ENCODE results near the gene POLR2J. TPM values are rescaled to one million over a fixed set of nuclear protein-coding genes. Genes with fewer than 3 reads are reported as not detected.
"Not testable (repeated sequence)": the region's sequence is repeated elsewhere in the genome, so short reads cannot be mapped to it uniquely, and the experiment has no call there.

POLR2J gene
- total and polyA plus RNA-seq, 2 experiments from 2014 or later = 32.2 to 167 TPM

DNA sequence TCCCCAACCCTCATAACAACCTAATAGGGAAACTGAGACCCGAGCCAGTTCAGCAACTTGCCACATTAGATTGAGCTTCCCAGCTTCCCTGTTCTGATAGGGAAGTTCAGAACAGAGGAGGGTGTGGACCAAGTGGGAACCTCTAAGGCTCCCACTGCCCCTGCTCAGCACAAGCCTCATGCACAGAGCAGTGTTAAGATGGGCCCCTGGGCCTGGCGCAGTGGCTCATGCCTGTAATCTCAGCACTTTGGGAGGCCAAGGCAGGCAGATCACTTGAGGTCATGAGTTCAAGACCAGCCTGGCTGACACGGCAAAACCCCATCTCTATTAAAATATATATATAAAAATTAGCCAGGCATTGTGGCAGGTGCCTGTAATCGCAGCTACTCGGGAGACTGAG is 18.6 kb upstream of the POLR2J start:
- H3K9me2 ChIP-seq (ENCODE audit: insufficient read depth); H3K27ac ChIP-seq (ENCODE audit: low read depth); H3F3A ChIP-seq (replicated peaks; ENCODE audit: low read depth); H3K4me1 Mint-ChIP-seq; H3K4me3 ChIP-seq; H3K4me2 ChIP-seq; H3K27me3 Mint-ChIP-seq (ENCODE audit: insufficient read depth, low read depth, poor library complexity); H3K4me1 ChIP-seq (ENCODE audit: insufficient read depth); H3K27ac Mint-ChIP-seq; DNase-seq (ENCODE audit: low spot score); H3K4me3 Mint-ChIP-seq; H3K79me2 ChIP-seq (replicated peaks; ENCODE audit: insufficient read depth); ATAC-seq; H3K9me3 Mint-ChIP-seq; H2AFZ ChIP-seq; H3K36me3 ChIP-seq (ENCODE audit: insufficient read depth); H4K20me1 ChIP-seq (replicated peaks; ENCODE audit: insufficient read depth); H3K36me3 Mint-ChIP-seq (ENCODE audit: low read depth); H3K27me3 ChIP-seq (ENCODE audit: insufficient read depth): not testable (repeated sequence)

DNA sequence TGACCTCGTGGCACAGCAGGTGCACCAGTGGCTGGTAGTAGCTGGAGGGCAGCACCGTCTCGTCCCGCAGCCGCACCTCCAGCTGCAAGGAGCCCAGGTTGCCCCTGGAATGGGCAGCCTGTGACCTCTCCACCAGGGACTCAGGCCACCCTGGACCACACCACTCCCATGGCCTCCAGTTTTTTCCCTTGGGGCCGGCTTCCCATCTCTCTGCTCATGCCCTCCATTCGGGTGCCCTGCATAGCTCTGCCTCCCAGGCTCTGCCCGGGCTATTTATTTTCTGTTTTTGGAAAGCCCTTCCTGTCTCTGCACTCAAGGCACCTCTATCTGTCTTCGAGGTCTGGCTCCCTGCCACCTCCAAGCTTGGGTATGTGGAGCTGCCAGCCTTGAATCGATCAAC is 18.1 kb upstream of the POLR2J start:
- not testable (repeated sequence) for H3K27me3 ChIP-seq (ENCODE audit: insufficient read depth); H3K4me2 ChIP-seq; H3K36me3 Mint-ChIP-seq (ENCODE audit: low read depth); DNase-seq (ENCODE audit: low spot score); H3K4me1 ChIP-seq (ENCODE audit: insufficient read depth); H3K4me1 Mint-ChIP-seq; H3K4me3 ChIP-seq; H3F3A ChIP-seq (replicated peaks; ENCODE audit: low read depth); H3K9me2 ChIP-seq (ENCODE audit: insufficient read depth); H2AFZ ChIP-seq; H3K27me3 Mint-ChIP-seq (ENCODE audit: insufficient read depth, low read depth, poor library complexity); H4K20me1 ChIP-seq (replicated peaks; ENCODE audit: insufficient read depth); H3K27ac ChIP-seq (ENCODE audit: low read depth); H3K27ac Mint-ChIP-seq; H3K4me3 Mint-ChIP-seq; H3K79me2 ChIP-seq (replicated peaks; ENCODE audit: insufficient read depth); ATAC-seq; H3K36me3 ChIP-seq (ENCODE audit: insufficient read depth); H3K9me3 Mint-ChIP-seq

DNA sequence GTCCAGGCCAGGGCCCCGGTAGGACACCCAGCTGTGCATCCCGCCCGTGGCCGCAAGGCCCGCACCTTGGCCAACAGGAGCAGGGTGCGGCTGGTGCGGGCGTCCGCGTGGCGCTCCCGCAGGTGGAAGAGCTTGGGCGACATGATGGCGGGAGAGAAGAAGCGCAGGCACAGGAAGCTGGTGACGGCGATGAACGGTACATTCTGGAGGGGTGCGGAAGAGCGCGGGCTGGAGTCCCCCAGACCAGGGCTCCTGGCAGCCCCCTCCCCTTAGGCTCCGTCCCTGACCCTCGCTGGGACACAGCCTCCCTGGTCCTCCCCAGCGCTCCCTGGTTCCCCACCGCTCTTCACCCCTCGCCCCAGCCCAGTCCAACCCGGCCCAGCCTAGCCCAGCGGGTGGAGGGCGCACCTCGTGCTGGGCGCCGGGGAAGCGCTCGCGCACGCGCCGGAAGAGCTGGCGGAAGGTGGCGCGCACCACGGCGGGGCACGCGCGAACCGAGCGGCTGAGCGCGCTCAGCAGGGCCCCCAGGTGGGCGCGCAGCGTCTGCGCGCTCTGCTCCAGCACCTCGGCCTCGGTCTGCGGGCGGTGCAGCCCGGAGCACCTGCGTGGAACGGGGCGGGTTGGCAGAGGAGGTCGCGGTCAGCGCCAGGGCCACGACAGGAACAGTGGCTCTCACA is 15.9 kb upstream of the POLR2J start:
- not testable (repeated sequence) for H3K27me3 ChIP-seq (ENCODE audit: insufficient read depth); H3K27me3 Mint-ChIP-seq (ENCODE audit: insufficient read depth, low read depth, poor library complexity); H2AFZ ChIP-seq; H3K27ac Mint-ChIP-seq; H3K4me3 ChIP-seq; H3K79me2 ChIP-seq (replicated peaks; ENCODE audit: insufficient read depth); H3K36me3 ChIP-seq (ENCODE audit: insufficient read depth); DNase-seq (ENCODE audit: low spot score); H3K4me2 ChIP-seq; H3K27ac ChIP-seq (ENCODE audit: low read depth); H3F3A ChIP-seq (replicated peaks; ENCODE audit: low read depth); H3K4me1 Mint-ChIP-seq; H3K4me1 ChIP-seq (ENCODE audit: insufficient read depth); H3K9me2 ChIP-seq (ENCODE audit: insufficient read depth); H3K9me3 Mint-ChIP-seq; H3K36me3 Mint-ChIP-seq (ENCODE audit: low read depth); H4K20me1 ChIP-seq (replicated peaks; ENCODE audit: insufficient read depth); H3K4me3 Mint-ChIP-seq
- peak; percentile 32 for ATAC-seq

DNA sequence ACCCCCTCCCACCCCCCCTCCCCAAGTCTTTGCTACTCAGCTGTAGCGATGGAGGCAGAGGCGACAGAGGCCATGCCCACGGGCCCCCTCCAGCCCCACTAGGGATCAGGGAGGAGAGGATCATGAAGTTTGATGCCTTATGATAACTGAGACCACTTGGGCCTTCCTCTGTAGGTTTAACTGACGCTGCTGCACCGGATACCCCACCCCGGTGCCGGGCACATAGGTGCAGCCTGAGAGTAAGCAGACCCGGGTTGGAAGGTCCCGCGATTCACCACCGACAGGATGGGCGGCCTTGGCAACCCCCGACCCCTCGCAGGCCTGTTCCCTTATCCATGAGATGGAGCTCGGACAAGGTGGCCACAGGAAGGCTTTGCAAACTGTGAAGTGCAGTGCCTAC is 15.3 kb upstream of the POLR2J start:
- not testable (repeated sequence) for H4K20me1 ChIP-seq (replicated peaks; ENCODE audit: insufficient read depth); H3K36me3 Mint-ChIP-seq (ENCODE audit: low read depth); H3K27me3 Mint-ChIP-seq (ENCODE audit: insufficient read depth, low read depth, poor library complexity); ATAC-seq; H3K4me3 ChIP-seq; H3K27ac ChIP-seq (ENCODE audit: low read depth); H3K4me1 Mint-ChIP-seq; H2AFZ ChIP-seq; H3K27me3 ChIP-seq (ENCODE audit: insufficient read depth); H3K27ac Mint-ChIP-seq; H3K4me2 ChIP-seq; H3K4me3 Mint-ChIP-seq; H3K79me2 ChIP-seq (replicated peaks; ENCODE audit: insufficient read depth); H3K36me3 ChIP-seq (ENCODE audit: insufficient read depth); H3F3A ChIP-seq (replicated peaks; ENCODE audit: low read depth); H3K9me2 ChIP-seq (ENCODE audit: insufficient read depth); H3K9me3 Mint-ChIP-seq; DNase-seq (ENCODE audit: low spot score); H3K4me1 ChIP-seq (ENCODE audit: insufficient read depth)

DNA sequence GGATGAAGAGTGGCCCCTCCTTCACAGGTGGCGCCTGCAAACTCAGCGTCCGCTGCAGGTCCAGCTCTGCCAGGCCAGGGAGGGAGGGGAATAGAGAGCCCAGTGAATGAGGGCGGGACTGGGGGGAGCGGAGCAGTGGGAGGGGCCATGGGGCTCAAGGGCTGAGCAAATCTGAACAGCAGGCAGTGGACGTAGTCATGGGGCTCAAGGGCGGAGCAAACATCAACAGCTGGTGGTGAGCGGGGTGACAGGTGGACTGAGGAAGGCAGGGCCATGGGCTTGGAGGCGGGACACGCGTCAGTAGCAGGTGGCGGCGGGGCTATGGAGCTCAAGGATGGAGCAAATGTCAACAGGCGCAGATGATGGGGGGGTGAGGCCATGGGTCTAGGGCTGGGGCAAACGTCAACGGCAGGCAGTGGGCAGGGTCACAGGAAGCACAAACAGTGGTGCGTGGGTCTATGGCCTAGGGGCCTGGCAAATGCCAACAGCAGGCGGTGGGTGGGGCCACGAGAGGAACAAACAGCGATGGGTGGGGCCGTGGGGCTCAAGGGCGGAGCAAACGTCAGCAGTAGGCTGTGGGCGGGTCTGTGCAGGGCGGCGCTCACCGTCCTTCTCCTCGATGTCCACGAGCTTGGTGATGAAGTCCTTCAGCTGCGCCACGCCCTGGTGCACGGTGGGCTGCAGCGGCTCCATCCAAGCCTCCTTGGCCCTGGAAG is 14.7 kb upstream of the POLR2J start:
- H3K4me1 Mint-ChIP-seq; H3K36me3 ChIP-seq (ENCODE audit: insufficient read depth); H3F3A ChIP-seq (replicated peaks; ENCODE audit: low read depth); H3K9me3 Mint-ChIP-seq; H3K9me2 ChIP-seq (ENCODE audit: insufficient read depth); H2AFZ ChIP-seq; H3K79me2 ChIP-seq (replicated peaks; ENCODE audit: insufficient read depth); H3K4me3 Mint-ChIP-seq; H3K36me3 Mint-ChIP-seq (ENCODE audit: low read depth); DNase-seq (ENCODE audit: low spot score); H3K27ac Mint-ChIP-seq; H3K4me3 ChIP-seq; H4K20me1 ChIP-seq (replicated peaks; ENCODE audit: insufficient read depth); H3K4me2 ChIP-seq; H3K27me3 ChIP-seq (ENCODE audit: insufficient read depth); H3K4me1 ChIP-seq (ENCODE audit: insufficient read depth); H3K27ac ChIP-seq (ENCODE audit: low read depth); H3K27me3 Mint-ChIP-seq (ENCODE audit: insufficient read depth, low read depth, poor library complexity): not testable (repeated sequence)
- ATAC-seq = peak; percentile 44

DNA sequence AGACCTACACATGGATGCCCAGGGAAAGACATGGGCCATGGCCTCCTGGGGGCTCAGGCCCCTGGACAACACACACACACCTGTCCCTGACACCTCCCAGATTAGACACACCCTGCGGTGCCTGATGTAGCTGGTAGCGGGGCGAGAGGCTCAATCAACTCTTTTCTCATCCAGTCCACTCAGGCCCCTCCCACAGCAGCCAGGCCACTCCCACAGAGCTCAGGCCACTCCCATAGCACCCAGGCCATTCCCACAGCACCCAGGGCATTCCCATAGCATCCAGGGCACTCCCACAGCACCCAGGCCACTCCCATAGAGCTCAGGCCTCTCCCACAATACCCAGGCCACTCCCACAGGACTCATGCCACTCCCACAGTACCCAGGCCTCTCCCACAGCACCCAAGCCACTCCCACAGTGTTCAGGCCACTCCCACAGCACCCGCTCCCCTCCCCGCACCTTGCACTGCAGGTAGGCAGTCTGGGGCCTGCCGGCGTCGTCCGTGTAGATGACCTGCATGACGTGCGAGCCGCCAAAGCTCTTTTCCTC is 11.9 kb upstream of the POLR2J start:
- H3K4me1 Mint-ChIP-seq; H3K27ac ChIP-seq (ENCODE audit: low read depth); H3K4me2 ChIP-seq; H3K4me3 Mint-ChIP-seq; H3K9me3 Mint-ChIP-seq; H3K4me3 ChIP-seq; H3K36me3 ChIP-seq (ENCODE audit: insufficient read depth); H4K20me1 ChIP-seq (replicated peaks; ENCODE audit: insufficient read depth); H3F3A ChIP-seq (replicated peaks; ENCODE audit: low read depth); H3K9me2 ChIP-seq (ENCODE audit: insufficient read depth); H3K27ac Mint-ChIP-seq; H3K27me3 ChIP-seq (ENCODE audit: insufficient read depth); DNase-seq (ENCODE audit: low spot score); H3K79me2 ChIP-seq (replicated peaks; ENCODE audit: insufficient read depth); H2AFZ ChIP-seq; H3K36me3 Mint-ChIP-seq (ENCODE audit: low read depth); H3K27me3 Mint-ChIP-seq (ENCODE audit: insufficient read depth, low read depth, poor library complexity); H3K4me1 ChIP-seq (ENCODE audit: insufficient read depth): not testable (repeated sequence)
- ATAC-seq = peak; percentile 84
